Adrenal gland (tissue), 5 donors: ENCODE measurements around the gene UNC13C.

Experiments used
- POLR2A ChIP-seq, 2 donors: fragments of 450-650 bp; IDR thresholded peaks; one replicate each; pipeline ENCODE4 v1.6.1; 2017; ENCODE audit warnings: antibody characterized with exemption in 2 of 2, mild to moderate bottlenecking in 2 of 2, moderate library complexity in 1 of 2
- TF ChIP-seq, protein P1 (sequence below), 6 experiments: fragments of 450-650 bp in 4 of 6; fragments of 200-600 bp in 2 of 6; sonication (generic) in 1 of 6; IDR thresholded peaks; 1 replicate in 5 of 6; 2 replicates in 1 of 6; pipeline versions ENCODE4 v1.5.1 to v1.8.0; 2016 to 2021; ENCODE audit warnings: antibody characterized with exemption in 6 of 6, mild to moderate bottlenecking in 2 of 6, moderate library complexity in 1 of 6
- donor health status: DM: no; HTN: no; CAD: no.

DNA sequence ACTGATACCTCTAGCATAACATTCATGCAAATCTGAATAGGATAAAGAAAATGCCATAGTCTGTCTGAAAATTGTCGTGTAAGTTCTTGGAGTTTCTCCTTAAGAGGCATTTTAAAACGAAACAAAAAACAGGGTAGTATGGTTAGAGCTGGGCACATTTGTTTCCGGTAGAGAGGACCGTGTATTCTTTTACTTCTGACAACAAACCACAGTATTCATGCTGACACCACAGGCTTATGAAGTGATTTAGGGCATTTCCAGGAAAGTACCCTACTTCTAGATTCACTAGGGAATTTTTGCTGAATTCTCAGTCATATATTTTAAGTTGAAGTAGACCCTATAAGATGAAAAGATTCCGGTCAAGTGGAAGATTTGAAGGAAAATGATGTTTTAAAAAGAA lies 541.3 kb downstream of the UNC13C start:
- TF ChIP-seq POLR2A (IDR thresholded peaks at IDR 0.05), result no peak
- TF ChIP-seq, protein P1, sequence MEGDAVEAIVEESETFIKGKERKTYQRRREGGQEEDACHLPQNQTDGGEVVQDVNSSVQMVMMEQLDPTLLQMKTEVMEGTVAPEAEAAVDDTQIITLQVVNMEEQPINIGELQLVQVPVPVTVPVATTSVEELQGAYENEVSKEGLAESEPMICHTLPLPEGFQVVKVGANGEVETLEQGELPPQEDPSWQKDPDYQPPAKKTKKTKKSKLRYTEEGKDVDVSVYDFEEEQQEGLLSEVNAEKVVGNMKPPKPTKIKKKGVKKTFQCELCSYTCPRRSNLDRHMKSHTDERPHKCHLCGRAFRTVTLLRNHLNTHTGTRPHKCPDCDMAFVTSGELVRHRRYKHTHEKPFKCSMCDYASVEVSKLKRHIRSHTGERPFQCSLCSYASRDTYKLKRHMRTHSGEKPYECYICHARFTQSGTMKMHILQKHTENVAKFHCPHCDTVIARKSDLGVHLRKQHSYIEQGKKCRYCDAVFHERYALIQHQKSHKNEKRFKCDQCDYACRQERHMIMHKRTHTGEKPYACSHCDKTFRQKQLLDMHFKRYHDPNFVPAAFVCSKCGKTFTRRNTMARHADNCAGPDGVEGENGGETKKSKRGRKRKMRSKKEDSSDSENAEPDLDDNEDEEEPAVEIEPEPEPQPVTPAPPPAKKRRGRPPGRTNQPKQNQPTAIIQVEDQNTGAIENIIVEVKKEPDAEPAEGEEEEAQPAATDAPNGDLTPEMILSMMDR (IDR thresholded peaks at IDR 0.05), result no peak
